Measurements from ENCODE around the gene GLRX. TPM values are rescaled to one million over a fixed set of nuclear protein-coding genes. Genes with fewer than 3 reads are reported as not detected.
"Not testable (repeated sequence)": the region's sequence is repeated elsewhere in the genome, so short reads cannot be mapped to it uniquely, and the experiment has no call there.

Gene GLRX
- total RNA-seq, 2 experiments from 2014 or later: 28.4 to 32.6 TPM

DNA sequence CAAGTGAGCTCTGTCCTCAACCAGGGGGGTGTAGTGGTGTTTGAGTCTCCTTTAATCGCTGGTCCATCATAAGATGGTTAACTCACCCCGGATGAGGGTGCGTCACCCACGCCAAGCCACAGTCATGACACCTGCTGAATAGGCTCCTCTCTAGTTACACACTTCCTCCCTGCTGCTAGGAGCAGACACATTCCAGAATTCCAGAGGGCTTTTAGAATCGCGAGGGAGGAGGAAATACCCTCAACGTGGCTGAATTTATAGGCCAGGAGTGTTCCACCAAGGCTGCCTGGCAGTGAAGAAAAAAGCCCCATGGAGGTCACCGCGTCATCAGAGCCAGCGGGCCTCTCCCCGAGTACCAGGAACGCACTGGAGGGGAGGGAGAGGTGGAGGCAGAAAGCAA lies 5.1 kb downstream of the GLRX start:
- H3K27ac Mint-ChIP-seq: peak overlapping the region; percentile 93
- ChIA-PET POLR2A (interaction anchor here (1.1 to 8.8 kb wide), 3 partner anchors 9 to 171 kb away, joined by 3 to 102 read pairs (median 3); partner anchors contain the start of gene RFESD), CTCF (interaction anchor here (0.9 to 8.3 kb wide), 6 partner anchors 9 to 36 kb away, joined by 3 to 94 read pairs (median 13); no protein-coding TSS in a partner anchor)
- H3K4me3 Mint-ChIP-seq: peak overlapping the region; percentile 76
- DNase-seq (peak; percentile 66), ATAC-seq (peak; percentile 37)
- no peaks in the 10 kb centered on the region for H3K9me3 Mint-ChIP-seq
- peaks cover 59% of the 10 kb centered on the region for H3K4me1 Mint-ChIP-seq (ENCODE audit: low read depth)
- H3K27me3 Mint-ChIP-seq: no peaks in the 10 kb centered on the region
- peaks cover 16% of the 10 kb centered on the region for H3K36me3 Mint-ChIP-seq (ENCODE audit: low read depth)
- intact Hi-C loops (cut with micrococcal nuclease): no loop called here
- TF ChIP-seq, protein P1, sequence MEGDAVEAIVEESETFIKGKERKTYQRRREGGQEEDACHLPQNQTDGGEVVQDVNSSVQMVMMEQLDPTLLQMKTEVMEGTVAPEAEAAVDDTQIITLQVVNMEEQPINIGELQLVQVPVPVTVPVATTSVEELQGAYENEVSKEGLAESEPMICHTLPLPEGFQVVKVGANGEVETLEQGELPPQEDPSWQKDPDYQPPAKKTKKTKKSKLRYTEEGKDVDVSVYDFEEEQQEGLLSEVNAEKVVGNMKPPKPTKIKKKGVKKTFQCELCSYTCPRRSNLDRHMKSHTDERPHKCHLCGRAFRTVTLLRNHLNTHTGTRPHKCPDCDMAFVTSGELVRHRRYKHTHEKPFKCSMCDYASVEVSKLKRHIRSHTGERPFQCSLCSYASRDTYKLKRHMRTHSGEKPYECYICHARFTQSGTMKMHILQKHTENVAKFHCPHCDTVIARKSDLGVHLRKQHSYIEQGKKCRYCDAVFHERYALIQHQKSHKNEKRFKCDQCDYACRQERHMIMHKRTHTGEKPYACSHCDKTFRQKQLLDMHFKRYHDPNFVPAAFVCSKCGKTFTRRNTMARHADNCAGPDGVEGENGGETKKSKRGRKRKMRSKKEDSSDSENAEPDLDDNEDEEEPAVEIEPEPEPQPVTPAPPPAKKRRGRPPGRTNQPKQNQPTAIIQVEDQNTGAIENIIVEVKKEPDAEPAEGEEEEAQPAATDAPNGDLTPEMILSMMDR (IDR thresholded peaks at IDR 0.05): no peak

DNA sequence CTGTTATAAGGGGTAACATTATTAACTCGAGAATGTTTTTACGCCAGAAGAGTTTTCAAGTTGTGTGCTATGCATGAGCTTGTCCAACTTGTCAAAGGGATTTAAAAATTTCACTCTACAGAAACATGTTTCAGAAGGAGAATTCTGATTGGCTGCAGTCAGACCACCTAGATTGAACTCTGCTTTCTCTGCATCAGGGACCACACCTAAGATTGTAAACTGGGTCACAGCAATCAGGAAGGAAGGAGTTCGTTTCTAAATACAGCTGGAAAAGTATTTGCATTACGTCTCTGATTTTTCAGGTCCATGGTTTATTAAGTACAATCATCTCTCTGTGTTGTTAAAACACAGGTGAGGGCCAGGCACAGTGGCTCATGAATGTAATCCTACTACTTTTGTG lies 5.8 kb downstream of the GLRX start:
- peaks cover 17% of the 10 kb centered on the region for H3K36me3 Mint-ChIP-seq (ENCODE audit: low read depth)
- DNase-seq: no peak
- TF ChIP-seq, protein P1 (IDR thresholded peaks at IDR 0.05): no peak
- H3K27ac Mint-ChIP-seq: peak overlapping the region; percentile 93
- peak overlapping the region; percentile 76 for H3K4me3 Mint-ChIP-seq
- ChIA-PET CTCF (interaction anchor here (0.9 to 3.9 kb wide), 6 partner anchors 8 to 35 kb away, joined by 3 to 17 read pairs (median 6); no protein-coding TSS in a partner anchor), POLR2A (interaction anchor here (0.8 to 8.8 kb wide), 3 partner anchors 8 to 121 kb away, joined by 3 to 102 read pairs (median 3); no protein-coding TSS in a partner anchor)
- no peaks in the 10 kb centered on the region for H3K9me3 Mint-ChIP-seq
- no peak for ATAC-seq
- H3K27me3 Mint-ChIP-seq: no peaks in the 10 kb centered on the region
- H3K4me1 Mint-ChIP-seq (ENCODE audit: low read depth): peaks cover 66% of the 10 kb centered on the region
- intact Hi-C loops (cut with micrococcal nuclease): no loop called here

DNA sequence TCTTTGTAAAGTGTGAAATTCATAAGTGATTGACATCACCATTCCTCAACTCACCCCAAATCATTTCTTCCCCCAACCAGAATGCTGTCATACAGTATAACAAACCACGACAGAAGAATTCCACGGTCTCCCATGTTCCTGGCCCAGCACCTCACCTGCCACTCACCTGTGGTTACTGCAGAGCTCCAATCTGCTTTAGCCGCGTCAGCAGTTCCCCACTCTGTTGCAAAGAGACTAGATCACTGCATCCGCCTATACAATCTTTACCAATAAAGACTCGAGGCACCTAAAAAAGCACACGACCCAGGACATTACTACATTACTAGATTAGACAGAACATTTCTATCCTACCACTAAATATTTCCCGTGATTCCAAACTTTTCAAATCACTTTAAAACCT lies 6.2 kb downstream of the GLRX start:
- intact Hi-C loops (cut with micrococcal nuclease): no loop called here
- H3K36me3 Mint-ChIP-seq (ENCODE audit: low read depth): peaks cover 19% of the 10 kb centered on the region
- peaks cover 70% of the 10 kb centered on the region for H3K4me1 Mint-ChIP-seq (ENCODE audit: low read depth)
- H3K27me3 Mint-ChIP-seq: no peaks in the 10 kb centered on the region
- POLR2A ChIA-PET: interaction anchor here (0.8 to 8.8 kb wide), 3 partner anchors 7 to 121 kb away, joined by 3 to 102 read pairs (median 3); no protein-coding TSS in a partner anchor
- peak overlapping the region; percentile 76 for H3K4me3 Mint-ChIP-seq
- no peak for ATAC-seq
- TF ChIP-seq, protein P1 (IDR thresholded peaks at IDR 0.05): no peak
- DNase-seq: no peak
- peak overlapping the region; percentile 93 for H3K27ac Mint-ChIP-seq
- CTCF ChIA-PET: interaction anchor here (0.9 to 3.9 kb wide), 5 partner anchors 8 to 35 kb away, joined by 3 to 17 read pairs (median 4); no protein-coding TSS in a partner anchor
- H3K9me3 Mint-ChIP-seq: no peaks in the 10 kb centered on the region

DNA sequence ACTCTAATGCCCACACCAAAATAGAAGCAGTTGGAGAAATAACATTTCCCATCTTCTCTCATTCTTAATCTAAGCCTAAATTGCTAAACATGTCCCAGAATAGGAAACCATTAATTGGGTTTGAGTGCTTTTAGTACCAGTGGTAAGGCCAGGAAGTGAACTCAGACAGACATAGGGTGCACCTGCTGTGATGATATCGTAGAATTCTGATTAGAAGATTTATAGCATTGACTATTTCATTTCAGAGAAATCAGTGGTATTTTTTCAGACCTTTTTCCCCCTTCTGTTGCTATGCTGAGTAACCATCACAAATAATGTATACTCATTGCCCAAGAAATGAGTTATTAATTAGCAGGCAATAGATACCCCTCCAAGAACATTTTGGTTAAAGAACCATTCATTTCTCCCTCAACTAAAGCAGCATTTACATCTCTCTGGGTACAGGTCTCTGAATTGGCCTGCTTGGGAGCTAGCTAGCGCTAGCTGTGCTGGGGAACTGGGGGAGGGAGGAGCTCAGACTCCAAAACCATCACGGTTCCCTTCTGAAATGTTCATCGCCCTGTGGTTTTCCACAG lies 7.3 kb downstream of the GLRX start:
- Mint-ChIP-seq H3K36me3 (ENCODE audit: low read depth) (peaks cover 19% of the 10 kb centered on the region), H3K4me3 (no peak overlapping the region), H3K27me3 (no peaks in the 10 kb centered on the region), H3K4me1 (ENCODE audit: low read depth) (peaks cover 78% of the 10 kb centered on the region), H3K27ac (peak overlapping the region; percentile 7), H3K9me3 (no peaks in the 10 kb centered on the region)
- TF ChIP-seq, protein P1 (IDR thresholded peaks at IDR 0.05): no peak
- ChIA-PET POLR2A (interaction anchor here (1.5 kb wide), 1 partner anchor 8 kb away, joined by 4 read pairs; no protein-coding TSS in a partner anchor), CTCF (interaction anchor here (1.6 to 3.9 kb wide), 4 partner anchors 7 to 34 kb away, joined by 4 to 17 read pairs (median 14); partner anchors contain the start of gene GLRX)
- ATAC-seq (no peak), DNase-seq (no peak)
- intact Hi-C loops (cut with micrococcal nuclease): no loop called here

DNA sequence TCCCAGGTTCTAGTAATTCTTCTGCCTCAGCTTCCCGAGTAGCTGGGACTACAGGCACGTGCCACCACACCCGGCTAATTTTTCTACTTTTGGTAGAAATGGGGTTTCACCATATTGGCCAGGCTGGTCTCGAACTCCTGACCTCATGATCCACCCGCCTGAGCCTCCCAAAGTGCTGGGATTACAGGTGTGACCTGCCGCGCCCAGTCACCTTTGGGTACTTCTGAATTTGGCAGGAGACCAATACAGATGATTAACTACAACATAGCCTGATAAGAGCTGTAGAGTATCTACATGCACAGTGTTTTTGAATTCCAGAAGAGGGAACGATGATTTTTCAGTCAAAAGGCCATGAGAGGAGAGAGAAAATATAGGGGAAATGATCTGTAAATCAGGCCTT lies 9.5 kb downstream of the GLRX start:
- DNase-seq; intact Hi-C loops (cut with micrococcal nuclease); H3K4me3 Mint-ChIP-seq; H3K9me3 Mint-ChIP-seq; H3K27me3 Mint-ChIP-seq; ATAC-seq: not testable (repeated sequence)
- CTCF ChIA-PET: interaction anchor here (1.0 to 4.8 kb wide), 4 partner anchors 8 to 33 kb away, joined by 3 to 19 read pairs (median 12); partner anchors contain the start of gene GLRX
- peaks cover 89% of the 10 kb centered on the region for H3K4me1 Mint-ChIP-seq (ENCODE audit: low read depth)
- POLR2A ChIA-PET: interaction anchor here (1.1 to 8.9 kb wide), 2 partner anchors 8 to 166 kb away, joined by 3 to 102 read pairs; partner anchors contain the start of genes GLRX and RFESD
- H3K27ac Mint-ChIP-seq: peak overlapping the region; percentile 16
- peaks cover 19% of the 10 kb centered on the region for H3K36me3 Mint-ChIP-seq (ENCODE audit: low read depth)
